T-helper 22 cell (primary cell): ENCODE measurements around the gene GRK2.

Experiments
- DNase-seq: peaks from one replicate; pipeline ENCODE4 v3.0.0-alpha.2; 2020; ENCODE audit warnings: low read depth

Gene GRK2

DNA sequence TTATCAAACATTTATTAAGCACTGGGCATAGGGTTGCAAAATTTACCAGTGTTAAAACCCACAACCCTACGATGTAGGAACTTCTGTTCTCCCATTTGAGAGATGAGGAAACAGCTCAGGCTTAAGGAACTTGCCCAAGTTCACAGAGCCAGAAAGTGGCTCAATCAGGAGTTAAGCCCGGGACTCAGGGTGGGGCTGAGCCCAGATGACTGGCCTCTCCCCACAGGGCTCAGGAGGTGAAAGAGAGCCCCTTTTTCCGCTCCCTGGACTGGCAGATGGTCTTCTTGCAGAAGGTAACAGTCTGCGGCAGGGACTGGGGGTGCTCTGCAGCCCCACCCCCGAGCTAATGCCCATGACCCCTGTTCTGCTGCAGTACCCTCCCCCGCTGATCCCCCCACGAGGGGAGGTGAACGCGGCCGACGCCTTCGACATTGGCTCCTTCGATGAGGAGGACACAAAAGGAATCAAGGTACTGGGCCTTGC lies 17.2 kb downstream of the GRK2 start:
- no peak for DNase-seq

DNA sequence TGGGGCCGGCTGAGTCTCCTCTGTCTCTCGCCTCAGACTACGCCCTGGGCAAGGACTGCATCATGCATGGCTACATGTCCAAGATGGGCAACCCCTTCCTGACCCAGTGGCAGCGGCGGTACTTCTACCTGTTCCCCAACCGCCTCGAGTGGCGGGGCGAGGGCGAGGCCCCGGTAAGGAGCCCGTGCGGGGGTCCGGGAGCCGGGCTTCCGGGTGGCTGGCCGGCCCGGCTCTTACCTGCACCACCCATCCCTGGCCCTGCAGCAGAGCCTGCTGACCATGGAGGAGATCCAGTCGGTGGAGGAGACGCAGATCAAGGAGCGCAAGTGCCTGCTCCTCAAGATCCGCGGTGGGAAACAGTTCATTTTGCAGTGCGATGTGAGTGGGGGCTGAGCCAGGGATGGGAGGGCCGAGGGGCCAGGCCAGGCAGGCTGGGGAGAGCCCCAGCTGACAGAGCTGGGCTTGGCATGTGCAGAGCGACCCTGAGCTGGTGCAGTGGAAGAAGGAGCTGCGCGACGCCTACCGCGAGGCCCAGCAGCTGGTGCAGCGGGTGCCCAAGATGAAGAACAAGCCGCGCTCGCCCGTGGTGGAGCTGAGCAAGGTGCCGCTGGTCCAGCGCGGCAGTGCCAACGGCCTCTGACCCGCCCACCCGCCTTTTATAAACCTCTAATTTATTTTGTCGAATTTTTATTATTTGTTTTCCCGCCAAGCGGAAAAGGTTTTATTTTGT lies 18.7 kb downstream of the GRK2 start:
- no peak for DNase-seq

DNA sequence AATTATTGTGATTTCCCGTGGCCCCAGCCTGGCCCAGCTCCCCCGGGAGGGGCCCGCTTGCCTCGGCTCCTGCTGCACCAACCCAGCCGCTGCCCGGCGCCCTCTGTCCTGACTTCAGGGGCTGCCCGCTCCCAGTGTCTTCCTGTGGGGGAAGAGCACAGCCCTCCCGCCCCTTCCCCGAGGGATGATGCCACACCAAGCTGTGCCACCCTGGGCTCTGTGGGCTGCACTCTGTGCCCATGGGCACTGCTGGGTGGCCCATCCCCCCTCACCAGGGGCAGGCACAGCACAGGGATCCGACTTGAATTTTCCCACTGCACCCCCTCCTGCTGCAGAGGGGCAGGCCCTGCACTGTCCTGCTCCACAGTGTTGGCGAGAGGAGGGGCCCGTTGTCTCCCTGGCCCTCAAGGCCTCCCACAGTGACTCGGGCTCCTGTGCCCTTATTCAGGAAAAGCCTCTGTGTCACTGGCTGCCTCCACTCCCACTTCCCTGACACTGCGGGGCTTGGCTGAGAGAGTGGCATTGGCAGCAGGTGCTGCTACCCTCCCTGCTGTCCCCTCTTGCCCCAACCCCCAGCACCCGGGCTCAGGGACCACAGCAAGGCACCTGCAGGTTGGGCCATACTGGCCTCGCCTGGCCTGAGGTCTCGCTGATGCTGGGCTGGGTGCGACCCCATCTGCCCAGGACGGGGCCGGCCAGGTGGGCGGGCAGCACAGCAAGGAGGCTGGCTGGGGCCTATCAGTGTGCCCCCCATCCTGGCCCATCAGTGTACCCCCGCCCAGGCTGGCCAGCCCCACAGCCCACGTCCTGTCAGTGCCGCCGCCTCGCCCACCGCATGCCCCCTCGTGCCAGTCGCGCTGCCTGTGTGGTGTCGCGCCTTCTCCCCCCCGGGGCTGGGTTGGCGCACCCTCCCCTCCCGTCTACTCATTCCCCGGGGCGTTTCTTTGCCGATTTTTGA lies 19.5 kb downstream of the GRK2 start:
- DNase-seq = no peak

DNA sequence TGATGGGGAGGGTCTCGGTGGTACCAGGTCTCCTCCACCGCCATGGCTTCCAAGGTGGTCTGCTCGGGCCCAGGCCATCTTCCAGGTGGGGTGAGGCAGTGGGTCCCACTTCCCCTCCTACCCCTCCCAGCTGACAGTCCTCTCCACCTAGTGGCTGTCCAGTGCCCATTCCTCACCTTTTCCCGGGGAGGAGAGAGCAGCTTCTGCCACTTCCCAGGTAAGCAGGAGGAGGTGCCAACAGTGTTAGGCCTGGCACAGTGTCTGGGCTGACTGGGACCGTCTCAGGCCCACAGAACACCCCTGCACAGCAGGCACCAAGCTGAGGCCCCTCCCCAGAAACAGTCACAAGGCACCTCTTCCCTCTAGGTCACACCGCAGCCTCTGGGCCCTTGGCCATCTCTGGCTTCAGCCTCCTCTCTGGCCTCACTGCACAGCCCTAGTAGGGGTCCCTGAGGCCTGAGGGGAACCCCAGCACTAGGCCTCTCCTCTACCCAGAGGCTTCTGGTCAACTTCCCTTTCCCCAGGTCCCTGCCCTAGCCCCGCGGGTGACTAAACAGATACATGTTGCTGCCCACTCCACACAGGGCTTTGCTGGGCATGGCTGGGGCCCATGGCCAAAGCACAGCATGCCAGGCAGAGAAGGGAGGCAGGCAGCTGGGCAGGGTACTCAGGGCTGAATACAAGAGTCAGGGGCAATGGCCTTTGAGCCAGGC lies 20.5 kb downstream of the GRK2 start:
- DNase-seq = no peak

DNA sequence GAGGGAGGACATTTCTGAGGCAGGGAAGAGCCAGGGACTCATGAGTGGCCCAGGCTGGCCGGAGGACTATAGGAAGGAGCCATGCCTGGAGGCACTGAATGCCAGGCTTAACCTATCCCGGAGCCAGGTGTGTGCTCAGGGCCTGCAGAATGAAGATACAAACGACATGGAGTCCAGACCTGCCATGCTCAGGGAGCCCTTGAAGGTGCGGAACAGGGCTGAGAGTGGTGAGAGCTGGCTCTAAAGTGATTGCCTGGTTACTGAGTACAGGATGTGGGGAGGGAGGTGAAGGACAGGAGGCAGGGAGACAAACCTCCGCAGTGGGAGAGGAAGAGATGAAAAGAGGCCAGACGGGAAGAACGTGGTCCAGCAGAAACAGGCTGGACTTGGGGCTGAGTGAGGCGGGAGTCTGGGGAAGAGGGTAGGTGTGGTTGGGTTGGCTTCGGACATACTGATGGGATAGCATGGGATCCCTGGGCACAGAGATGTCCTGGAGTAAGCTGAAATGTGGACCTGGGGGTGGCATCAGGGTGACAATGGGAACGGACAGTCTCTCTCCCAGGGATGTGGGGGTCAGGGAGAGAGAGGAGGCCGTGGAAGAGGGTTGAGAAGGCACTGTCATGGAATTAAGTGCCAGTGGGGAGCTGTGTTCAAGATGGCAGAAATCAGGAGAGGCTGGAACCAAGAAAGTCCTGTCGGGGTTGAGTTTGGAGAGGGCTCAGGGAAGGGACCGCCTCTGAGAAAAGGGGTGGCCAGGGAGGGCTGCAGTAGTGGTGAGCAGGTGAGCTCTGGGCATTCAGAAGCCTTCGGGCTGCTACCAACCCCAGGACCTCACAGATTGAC lies 21.3 kb downstream of the GRK2 start:
- no peak for DNase-seq

DNA sequence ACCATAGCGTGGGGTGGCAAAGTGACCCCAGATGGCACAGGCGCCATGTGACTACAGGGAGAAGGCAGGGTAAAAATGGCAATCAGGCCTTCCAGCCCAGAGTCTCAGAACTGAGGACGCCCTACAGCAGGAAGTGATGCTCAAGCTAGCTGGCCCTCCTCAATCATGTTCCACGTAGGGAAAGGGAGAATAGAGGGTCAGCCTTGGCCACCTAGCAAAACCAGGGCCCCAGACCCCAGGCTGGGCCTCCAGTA lies 21.9 kb downstream of the GRK2 start:
- DNase-seq = no peak

DNA sequence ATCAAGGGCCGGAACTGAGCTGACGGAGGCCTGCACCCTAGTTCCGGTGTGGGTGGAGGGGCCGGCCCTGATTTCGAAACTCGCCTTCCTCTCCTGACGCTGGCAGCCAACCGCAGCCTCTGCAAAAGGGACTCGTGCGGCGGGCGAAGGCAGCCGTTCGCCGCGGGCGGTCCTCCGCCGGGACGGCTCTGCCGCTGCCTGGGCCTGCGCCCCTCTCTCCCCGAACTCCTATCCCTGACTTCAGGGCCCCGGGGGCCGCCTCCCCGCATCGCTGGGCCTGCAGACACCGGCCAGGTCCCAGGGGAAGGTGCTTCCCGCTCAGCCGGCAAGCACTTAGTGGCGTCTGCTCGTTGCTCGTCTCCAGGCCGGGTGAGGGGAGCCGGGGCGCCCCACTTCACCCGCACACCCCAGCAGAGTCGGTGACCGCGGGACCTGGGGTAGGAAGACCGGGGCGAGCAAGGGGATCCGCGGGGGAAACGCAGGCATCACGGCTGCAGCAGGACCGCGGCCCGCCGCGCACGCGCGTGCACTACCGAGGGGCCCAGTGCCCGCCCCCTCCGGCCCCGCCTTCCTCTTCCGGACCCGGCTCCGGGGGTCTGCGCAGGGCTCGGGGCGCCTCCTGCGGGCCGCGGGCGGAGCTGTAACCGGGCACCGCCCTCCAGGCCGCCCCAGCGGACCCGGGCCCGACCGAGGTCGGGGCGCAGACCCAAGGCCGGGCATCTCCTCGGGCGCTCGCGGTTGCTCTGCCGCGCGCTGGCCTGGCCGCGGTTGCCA lies 22.4 kb downstream of the GRK2 start:
- DNase-seq = peak; percentile 85

DNA sequence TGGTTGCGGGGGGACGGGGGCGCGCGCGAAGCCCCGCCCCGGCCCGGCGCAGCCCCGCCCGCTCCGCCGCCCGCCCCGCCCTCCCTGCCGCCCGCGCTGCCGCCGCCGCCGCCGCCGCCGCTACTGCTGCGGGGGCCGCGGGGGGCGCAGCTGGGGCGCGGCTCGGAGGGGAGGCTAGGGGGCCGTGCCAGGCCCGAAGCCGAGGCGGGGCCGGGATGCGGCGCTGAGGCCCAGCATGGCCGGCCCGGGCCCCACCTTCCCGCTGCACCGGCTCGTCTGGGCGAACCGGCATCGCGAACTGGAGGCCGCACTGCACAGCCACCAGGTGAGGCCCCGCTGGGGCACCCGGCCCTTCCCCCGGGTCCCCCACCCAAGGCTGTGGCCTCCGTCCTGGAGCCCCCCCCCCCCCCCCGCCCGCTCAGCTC lies 23.0 kb downstream of the GRK2 start, which contains the start of gene ANKRD13D:
TSS of gene ANKRD13D (plus strand) at position 78 of the 425 bp plus-strand sequence. CDS start at position 236, 158 bp downstream.
- no peak for DNase-seq

DNA sequence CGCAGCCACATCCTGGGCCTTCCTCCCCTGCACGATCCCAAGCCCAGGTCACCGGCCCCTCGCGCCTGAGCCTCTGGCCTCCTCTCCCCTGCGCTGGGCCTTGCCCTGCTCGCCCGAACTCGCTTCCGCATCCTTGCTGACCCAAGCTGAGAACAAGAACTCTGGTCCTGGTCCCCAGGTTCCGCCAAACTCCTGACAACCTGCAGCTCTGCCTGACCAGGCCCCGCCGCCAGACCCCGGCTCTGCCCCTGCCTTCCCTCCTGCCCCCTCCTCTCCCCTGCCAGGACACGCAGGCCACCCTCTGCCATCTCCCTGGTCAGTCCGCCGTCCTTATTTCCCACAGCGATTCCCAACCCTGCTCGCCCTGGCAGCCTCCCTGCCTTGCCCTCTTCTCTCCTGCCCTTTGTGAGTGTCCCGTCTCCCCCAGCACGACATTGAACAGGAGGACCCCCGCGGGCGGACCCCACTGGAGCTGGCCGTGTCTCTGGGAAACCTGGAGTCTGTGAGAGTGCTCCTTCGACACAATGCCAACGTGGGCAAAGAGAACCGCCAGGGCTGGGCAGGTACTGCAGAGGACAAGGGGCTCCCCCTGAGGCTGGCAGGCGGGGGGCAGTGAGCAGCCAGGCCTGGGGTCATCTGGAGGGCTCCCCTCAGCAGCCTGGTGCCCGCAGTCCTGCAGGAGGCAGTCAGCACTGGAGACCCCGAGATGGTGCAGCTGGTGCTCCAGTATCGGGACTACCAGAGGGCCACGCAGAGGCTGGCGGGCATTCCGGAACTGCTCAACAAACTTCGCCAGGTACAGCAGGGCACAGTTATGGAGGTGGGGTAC lies 23.6 kb downstream of the GRK2 start:
- no peak for DNase-seq

DNA sequence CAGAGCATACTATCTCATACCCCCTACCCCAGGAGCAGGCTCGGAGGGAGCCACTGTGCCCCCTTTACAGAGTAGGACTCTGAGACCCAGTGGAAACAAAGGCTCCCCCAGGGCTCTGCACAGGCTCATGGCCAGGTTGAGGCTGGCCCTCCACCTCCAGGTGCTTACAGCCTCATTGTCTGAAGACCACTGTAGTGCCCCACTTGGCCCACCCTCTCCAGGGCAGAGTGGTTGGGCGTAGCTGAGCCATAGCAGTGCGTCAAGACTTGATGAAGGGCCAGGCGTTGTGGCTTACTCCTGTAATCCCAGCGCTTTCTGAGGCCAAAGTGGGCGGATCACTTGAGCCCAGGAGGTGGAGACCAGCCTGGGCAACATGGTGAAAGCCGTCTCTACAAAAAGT lies 24.5 kb downstream of the GRK2 start:
- no peak for DNase-seq

DNA sequence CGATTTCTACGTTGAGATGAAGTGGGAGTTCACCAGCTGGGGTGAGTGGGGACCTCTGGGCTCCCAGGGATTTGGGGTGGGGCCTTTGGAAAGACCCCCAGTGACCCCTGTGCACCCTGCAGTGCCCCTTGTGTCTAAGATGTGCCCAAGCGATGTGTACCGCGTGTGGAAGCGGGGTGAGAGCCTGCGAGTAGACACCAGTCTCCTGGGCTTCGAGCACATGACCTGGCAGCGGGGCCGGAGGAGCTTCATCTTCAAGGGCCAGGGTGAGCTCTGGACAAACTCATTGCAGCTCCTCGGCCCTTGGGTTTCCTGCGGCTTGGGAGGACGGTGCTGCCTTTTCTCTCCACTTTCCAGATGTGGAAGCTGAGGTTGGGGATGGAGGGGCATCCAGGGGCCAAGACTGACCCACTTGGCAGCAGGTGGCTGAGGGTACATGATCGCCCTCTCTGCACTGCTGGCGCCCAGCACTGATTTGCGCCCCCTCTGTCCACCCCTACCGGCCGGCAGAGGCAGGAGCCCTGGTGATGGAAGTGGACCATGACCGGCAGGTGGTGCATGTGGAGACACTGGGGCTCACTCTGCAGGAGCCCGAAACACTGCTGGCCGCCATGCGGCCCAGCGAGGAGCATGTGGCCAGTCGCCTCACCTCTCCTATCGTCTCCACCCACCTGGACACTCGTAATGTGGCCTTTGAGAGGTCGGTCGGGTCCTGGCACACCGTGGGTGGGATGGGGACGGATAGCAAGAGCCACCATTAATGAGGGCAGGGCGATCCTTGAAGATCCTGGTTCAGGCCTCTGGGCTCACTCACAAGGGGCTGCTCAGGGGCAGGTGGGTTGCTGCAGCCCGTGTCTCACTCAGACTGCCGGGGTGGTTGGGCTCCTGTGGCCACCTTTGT lies 25.5 kb downstream of the GRK2 start:
- DNase-seq = no peak

DNA sequence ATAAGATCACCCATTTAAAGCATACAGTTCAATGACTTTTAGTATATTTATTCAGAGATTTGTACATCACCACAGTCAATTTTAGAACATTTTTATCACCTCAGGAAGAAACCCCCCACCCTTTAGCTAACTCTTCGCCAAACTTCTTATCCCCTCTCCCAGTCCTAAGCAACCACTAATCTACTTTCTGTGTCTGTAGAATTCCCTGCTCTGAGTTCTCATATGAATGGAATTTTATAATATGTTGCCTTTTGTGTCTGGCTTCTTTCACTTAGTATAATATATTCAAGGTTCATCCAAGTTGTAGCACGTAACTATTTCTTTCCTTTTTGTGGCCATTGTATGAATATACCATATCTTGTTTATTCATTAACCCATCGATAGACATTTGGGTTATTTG lies 26.4 kb downstream of the GRK2 start:
- no peak for DNase-seq

DNA sequence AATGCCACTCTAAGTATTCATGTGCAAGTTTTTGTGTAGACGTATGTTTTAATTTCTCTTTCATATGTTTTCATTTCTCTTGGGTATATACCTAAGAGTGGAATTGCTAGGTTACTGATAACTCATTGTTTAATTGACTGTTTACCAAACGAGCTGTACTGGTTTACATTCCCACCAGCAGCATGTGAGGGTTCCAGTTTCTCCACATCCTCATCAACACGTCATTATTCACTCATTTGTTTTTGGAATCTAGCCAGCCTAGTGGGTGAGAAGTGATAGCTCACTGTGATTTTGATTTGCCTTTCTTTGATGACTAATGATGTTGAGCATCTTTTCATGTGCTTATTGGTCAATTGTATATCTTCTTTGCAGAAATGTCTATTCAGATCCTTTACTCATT lies 26.8 kb downstream of the GRK2 start:
- no peak for DNase-seq

DNA sequence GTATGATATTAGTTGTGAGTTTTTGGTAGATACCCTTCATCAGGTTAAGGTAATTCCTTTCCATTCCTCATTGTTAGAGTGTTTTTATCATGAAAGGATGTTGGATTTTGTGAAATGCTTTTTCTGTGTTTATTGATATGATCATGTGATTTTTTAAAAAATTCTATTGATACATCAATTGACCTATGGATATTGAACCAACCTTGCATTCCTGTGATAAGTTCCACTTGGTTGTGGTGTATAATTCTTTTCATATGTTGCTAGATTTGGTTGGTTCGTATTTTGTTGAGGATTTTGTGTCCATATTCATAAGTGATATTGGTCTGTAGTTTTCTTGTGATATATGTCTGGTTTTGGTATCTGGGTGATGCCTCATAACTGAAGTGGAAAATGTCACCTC lies 29.6 kb downstream of the GRK2 start:
- DNase-seq = no peak

DNA sequence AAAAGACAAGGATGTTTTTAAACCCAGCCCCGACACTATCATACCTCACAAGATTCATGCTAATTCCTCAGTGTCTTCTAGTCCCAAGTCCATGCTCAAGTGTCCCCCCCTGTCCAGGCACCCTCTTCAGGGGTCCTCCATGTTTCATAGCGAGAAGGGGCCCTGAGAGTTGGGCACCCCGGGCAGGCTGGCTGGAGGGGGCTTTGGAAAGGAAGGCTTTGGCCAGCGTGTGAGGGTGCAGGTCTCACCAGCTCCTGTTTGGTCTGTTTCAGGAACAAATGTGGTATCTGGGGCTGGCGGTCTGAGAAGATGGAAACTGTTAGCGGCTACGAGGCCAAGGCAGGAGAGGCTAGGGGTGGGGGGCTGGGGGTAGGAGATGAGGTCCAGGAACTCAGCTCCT lies 32.5 kb downstream of the GRK2 start:
- no peak for DNase-seq

DNA sequence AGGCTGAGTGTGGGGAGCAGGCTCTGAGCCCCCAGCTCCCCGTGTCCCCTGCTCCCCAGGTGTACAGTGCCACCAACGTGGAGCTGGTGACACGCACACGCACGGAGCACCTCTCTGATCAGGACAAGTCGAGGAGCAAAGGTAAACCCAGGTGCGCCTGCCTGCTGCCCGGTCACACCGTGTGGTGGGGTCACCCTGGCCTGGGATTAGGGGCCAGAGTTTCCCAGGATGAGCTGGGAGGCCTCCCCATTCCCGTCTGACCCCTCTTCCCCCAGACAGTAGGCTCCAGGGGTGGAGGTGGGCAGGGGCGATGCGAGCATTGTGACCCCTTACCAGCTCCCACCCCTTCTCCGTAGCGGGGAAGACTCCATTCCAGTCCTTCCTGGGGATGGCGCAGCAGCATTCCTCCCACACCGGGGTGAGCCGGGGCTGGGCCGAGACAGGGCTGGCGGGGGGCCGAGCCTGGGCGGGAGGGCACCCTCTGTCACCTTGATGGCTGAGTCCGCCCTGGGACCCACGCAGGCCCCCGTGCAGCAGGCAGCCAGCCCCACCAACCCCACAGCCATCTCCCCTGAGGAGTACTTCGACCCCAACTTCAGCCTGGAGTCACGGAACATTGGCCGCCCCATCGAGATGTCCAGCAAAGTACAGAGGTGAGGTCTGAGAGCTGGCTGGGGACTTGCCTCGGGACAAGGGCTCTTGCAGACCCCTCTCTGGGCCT lies 33.4 kb downstream of the GRK2 start:
- DNase-seq = no peak

DNA sequence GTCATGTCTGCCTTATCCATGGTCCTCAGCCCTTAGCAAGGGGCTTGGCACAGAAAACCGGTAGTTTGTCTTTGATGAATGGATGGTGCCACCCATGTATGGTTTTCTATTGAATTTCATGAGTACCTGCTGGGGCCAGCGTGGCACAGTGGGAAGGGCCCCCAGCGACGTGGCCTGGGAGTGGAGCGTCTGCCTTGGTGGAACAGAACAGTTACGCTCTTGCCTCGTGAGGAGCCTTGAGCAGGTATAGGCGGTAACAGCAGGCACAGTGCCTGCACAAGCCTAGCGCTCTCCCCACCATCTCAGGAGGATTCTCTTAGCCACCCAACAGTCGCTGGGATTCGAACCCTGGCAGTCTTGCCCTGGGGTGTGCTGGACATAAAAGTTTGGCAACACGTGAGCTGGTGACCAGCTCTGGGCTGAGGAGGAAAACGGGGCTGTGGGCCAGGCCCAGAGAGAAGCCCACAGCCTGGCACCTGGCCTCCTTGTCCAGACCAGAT lies 34.0 kb downstream of the GRK2 start:
- DNase-seq = no peak

DNA sequence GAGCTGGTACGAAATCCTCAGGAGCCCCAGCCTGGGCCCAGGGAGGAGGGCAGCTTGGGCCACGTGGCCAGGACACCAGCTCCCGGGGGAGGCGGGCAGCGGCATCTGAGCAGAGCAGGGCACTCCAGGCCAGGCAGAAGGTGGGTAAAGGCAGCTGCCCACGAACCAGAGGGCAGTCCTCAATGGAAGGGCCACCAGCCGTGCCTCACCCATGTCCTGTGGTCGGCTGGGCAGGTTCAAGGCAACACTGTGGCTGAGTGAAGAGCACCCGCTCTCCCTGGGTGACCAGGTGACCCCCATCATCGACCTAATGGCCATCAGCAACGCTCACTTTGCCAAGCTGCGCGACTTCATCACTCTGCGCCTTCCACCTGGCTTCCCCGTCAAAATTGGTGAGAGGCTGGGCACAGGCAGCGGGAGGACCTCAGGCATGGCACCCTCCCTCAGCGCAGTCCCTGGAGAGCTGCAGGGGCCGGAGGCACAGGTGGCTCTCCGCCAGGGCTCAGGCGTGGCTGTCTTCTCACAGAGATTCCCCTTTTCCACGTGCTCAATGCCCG lies 34.6 kb downstream of the GRK2 start:
- DNase-seq = no peak
